H9 (cell line): ENCODE results near the gene GRIP1. TPM values are rescaled to one million over a fixed set of nuclear protein-coding genes. Genes with fewer than 3 reads are reported as not detected.

ENCODE experiments used
- DNase-seq: peaks from one replicate; pipeline ENCODE4 v3.0.0-alpha.2; 2017
- H2AFZ ChIP-seq: one replicate; pipeline ENCODE4 v1.6.1; 2013; ENCODE audit warnings: mild to moderate bottlenecking, low read length, control low read depth, moderate library complexity
- H2AK5ac ChIP-seq: 2 replicates; pipeline ENCODE4 v1.6.1; 2013; ENCODE audit warnings: low read length, control low read depth, mixed read lengths; ENCODE audit not compliant: insufficient read length
- H2BK120ac ChIP-seq: one replicate; pipeline ENCODE4 v1.6.1; 2013; ENCODE audit warnings: low read depth, mild to moderate bottlenecking, low read length, control low read depth, inconsistent platforms; ENCODE audit not compliant: poor library complexity, severe bottlenecking
- H2BK12ac ChIP-seq: 2 replicates; pipeline ENCODE4 v1.6.1; 2013; ENCODE audit warnings: low read length, control low read depth, mixed read lengths, low read depth; ENCODE audit not compliant: insufficient read length
- H2BK15ac ChIP-seq: 2 replicates; pipeline ENCODE4 v1.6.1; 2013; ENCODE audit warnings: low read depth, low read length, control low read depth
- H2BK20ac ChIP-seq: one replicate; pipeline ENCODE4 v1.6.1; 2013; ENCODE audit warnings: low read depth, mild to moderate bottlenecking, low read length, control low read depth, inconsistent platforms; ENCODE audit not compliant: poor library complexity, severe bottlenecking
- H2BK5ac ChIP-seq: 2 replicates; pipeline ENCODE4 v1.6.1; 2013; ENCODE audit warnings: low read length, control low read depth, mixed read lengths; ENCODE audit not compliant: insufficient read length
- H3K14ac ChIP-seq: 2 replicates; pipeline ENCODE4 v1.6.1; 2013; ENCODE audit warnings: low read length, control low read depth; ENCODE audit not compliant: insufficient read depth
- H3K18ac ChIP-seq: 2 replicates; pipeline ENCODE4 v1.6.1; 2013; ENCODE audit warnings: low read depth, mild to moderate bottlenecking, mixed read lengths, low read length, control low read depth; ENCODE audit not compliant: insufficient read length
- H3K23ac ChIP-seq: 2 replicates; pipeline ENCODE4 v1.6.1; 2013; ENCODE audit warnings: low read length, control low read depth, mixed read lengths, low read depth; ENCODE audit not compliant: insufficient read length
- H3K23me2 ChIP-seq: 2 replicates; pipeline ENCODE4 v1.6.1; 2013; ENCODE audit warnings: low read depth, mild to moderate bottlenecking, mixed read lengths, low read length, control low read depth; ENCODE audit not compliant: insufficient read length, poor library complexity, severe bottlenecking
- H3K27ac ChIP-seq: 2 replicates; pipeline ENCODE4 v1.5.1; 2013; ENCODE audit warnings: low read length, control low read depth, mixed read lengths, low read depth; ENCODE audit not compliant: insufficient read length
- H3K27me3 ChIP-seq: 2 replicates; pipeline ENCODE4 v1.6.1; 2013; ENCODE audit warnings: low read length, control low read depth, inconsistent platforms; ENCODE audit not compliant: insufficient read depth
- H3K4ac ChIP-seq: 2 replicates; pipeline ENCODE4 v1.6.1; 2013; ENCODE audit warnings: low read depth, mild to moderate bottlenecking, control low read depth, inconsistent platforms, low read length, moderate library complexity
- H3K4me1 ChIP-seq: 2 replicates; pipeline ENCODE4 v1.6.1; 2013; ENCODE audit warnings: low read length, control low read depth, inconsistent platforms; ENCODE audit not compliant: insufficient read depth
- H3K4me2 ChIP-seq: 2 replicates; pipeline ENCODE4 v1.6.1; 2013; ENCODE audit warnings: low read length, control low read depth, mixed read lengths; ENCODE audit not compliant: insufficient read length, insufficient read depth
- H3K56ac ChIP-seq: 2 replicates; pipeline ENCODE4 v1.6.1; 2013; ENCODE audit warnings: low read depth, mild to moderate bottlenecking, mixed read lengths, low read length, control low read depth; ENCODE audit not compliant: insufficient read length
- H3K79me1 ChIP-seq: 2 replicates; pipeline ENCODE4 v1.6.1; 2013; ENCODE audit warnings: low read depth, mild to moderate bottlenecking, moderate library complexity, low read length, control low read depth, inconsistent platforms; ENCODE audit not compliant: insufficient read depth, poor library complexity, severe bottlenecking
- H3K79me2 ChIP-seq: 2 replicates; pipeline ENCODE4 v1.6.1; 2013; ENCODE audit warnings: low read length, control low read depth, inconsistent platforms; ENCODE audit not compliant: insufficient read depth
- H3K9ac ChIP-seq: 2 replicates; pipeline ENCODE4 v1.6.1; 2013; ENCODE audit warnings: low read length, control low read depth, mixed read lengths; ENCODE audit not compliant: insufficient read length; ENCODE audit errors: extremely low read depth
- H3K9me3 ChIP-seq: one replicate; pipeline ENCODE4 v1.6.1; 2013; ENCODE audit warnings: low read depth, low read length, inconsistent platforms; ENCODE audit not compliant: control insufficient read depth
- H3T11ph ChIP-seq: one replicate; pipeline ENCODE4 v1.6.1; 2013; ENCODE audit warnings: mild to moderate bottlenecking, low read length, control low read depth, inconsistent platforms
- H4K20me1 ChIP-seq: one replicate; pipeline ENCODE4 v1.6.1; 2013; ENCODE audit not compliant: control insufficient read depth, insufficient read length, insufficient read depth
- H4K5ac ChIP-seq: 2 replicates; pipeline ENCODE4 v1.6.1; 2013; ENCODE audit warnings: low read depth, mild to moderate bottlenecking, mixed read lengths, low read length, control low read depth; ENCODE audit not compliant: insufficient read length
- H4K8ac ChIP-seq: replicated peaks from 2 replicates; pipeline ENCODE4 v1.6.1; 2013; ENCODE audit warnings: low read length, control low read depth, mixed read lengths, low read depth; ENCODE audit not compliant: insufficient read length
- H4K91ac ChIP-seq: 2 replicates; pipeline ENCODE4 v1.6.1; 2013; ENCODE audit warnings: low read depth, mild to moderate bottlenecking, moderate library complexity, mixed read lengths, low read length, control low read depth; ENCODE audit not compliant: insufficient read length
- H3K27ac Mint-ChIP-seq, 3 experiments: 2 replicates in 2 of 3; 3 replicates in 1 of 3; pipeline ENCODE4 v1.8.0; 2020 to 2021; ENCODE audit warnings: mixed read lengths in 3 of 3, mild to moderate bottlenecking in 1 of 3, moderate library complexity in 1 of 3
- H3K27me3 Mint-ChIP-seq: 2 replicates; pipeline ENCODE4 v1.8.0; 2021; ENCODE audit warnings: low read depth, mild to moderate bottlenecking, moderate library complexity, mixed read lengths
- H3K36me3 Mint-ChIP-seq, 3 experiments: 2 replicates in 2 of 3; 3 replicates in 1 of 3; pipeline ENCODE4 v1.8.0; 2020 to 2021; ENCODE audit warnings: low read depth in 3 of 3, mixed read lengths in 3 of 3; ENCODE audit not compliant: insufficient read depth in 1 of 3
- H3K4me1 Mint-ChIP-seq, 2 experiments: 2 replicates each; pipeline ENCODE4 v1.8.0; 2020; ENCODE audit warnings: mixed read lengths in 2 of 2
- H3K4me3 Mint-ChIP-seq, 2 experiments: 2 replicates in 1 of 2; 3 replicates in 1 of 2; pipeline ENCODE4 v1.8.0; 2020 to 2021; ENCODE audit warnings: mild to moderate bottlenecking in 2 of 2, mixed read lengths in 2 of 2, moderate library complexity in 1 of 2
- H3K9me3 Mint-ChIP-seq, 2 experiments: 2 replicates in 1 of 2; 3 replicates in 1 of 2; pipeline ENCODE4 v1.8.0; 2020; ENCODE audit warnings: mild to moderate bottlenecking in 2 of 2, mixed read lengths in 2 of 2, moderate library complexity in 1 of 2
- CTCF ChIP-seq: fragments of 200-600 bp; sonication (generic); conservative IDR thresholded peaks from 3 replicates; pipeline ENCODE4 v1.8.0; 2021; ENCODE audit warnings: antibody characterized with exemption, mild to moderate bottlenecking
- WGBS: extraction: QIAGEN DNeasy Blood & Tissue Kit; methylation state at CpG from one replicate; pipeline ENCODE4 v1.1.7; 2013; ENCODE audit warnings: missing lambda C conversion rate, low lambda C conversion rate, mixed read lengths; ENCODE audit not compliant: insufficient read length; ENCODE audit errors: extremely low coverage; 5-methylcytosine and 5-hydroxymethylcytosine counted together
- total RNA-seq: library from RNA; stranded (reverse); gene quantifications from 2 replicates; pipeline ENCODE4 v1.2.1, GENCODE V29; 2021

GRIP1 gene
- total RNA-seq, 1 experiment from 2014 or later = 19.5 TPM

DNA sequence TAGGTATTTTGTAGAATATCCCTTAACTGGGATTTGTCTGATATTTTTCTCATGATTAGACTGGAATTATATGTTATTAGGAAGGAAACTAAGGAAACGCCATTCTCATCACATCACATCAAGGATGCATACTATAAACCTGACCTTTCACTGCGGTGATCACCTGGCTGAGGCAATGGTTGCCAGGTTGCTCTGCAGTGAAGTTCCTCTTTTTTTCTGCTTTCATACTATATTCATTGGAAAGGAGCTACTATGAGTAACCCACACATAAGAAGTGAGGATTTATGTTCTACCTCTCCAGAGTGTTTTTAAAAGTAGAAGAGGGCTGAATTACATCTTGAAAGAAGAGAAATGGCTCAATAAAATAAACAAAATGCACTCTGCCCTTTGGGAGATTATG, 31.0 kb upstream of the GRIP1 start:
- H3K4me1 Mint-ChIP-seq = 0 out of 4 replicates have a peak, but pooled peaks cover 0 to 3% of the 10 kb centered on the region in 2 experiments
- Histone ChIP-seq H4K20me1 (no peaks in the 10 kb centered on the region), H2AK5ac (no peak overlapping the region), H3K18ac (no peak overlapping the region), H3K4me2 (no peak overlapping the region), H3K9ac (no peak overlapping the region), H3K79me2 (no peaks in the 10 kb centered on the region), H4K91ac (no peak overlapping the region), H2BK120ac (no peak overlapping the region), H2BK20ac (no peak overlapping the region), H3K27me3 (no peaks in the 10 kb centered on the region), H3K4me1 (no peaks in the 10 kb centered on the region), H2BK5ac (no peak overlapping the region), H2AFZ (no peak overlapping the region), H3K23me2 (no peaks in the 10 kb centered on the region), H3K27ac (no peak overlapping the region), H3K56ac (no peak overlapping the region), H3K14ac (no peak overlapping the region), H3K23ac (no peak overlapping the region), H4K5ac (no peak overlapping the region), H3K4ac (no peak overlapping the region), H2BK12ac (no peak overlapping the region), H3K79me1 (no peaks in the 10 kb centered on the region), H4K8ac (no peak overlapping the region), H3K9me3 (no peaks in the 10 kb centered on the region), H3T11ph (no peak overlapping the region), H2BK15ac (no peak overlapping the region)
- peaks cover 4 to 12% of the 10 kb centered on the region in 2 experiments; a peak in 4 of 5 replicates for H3K9me3 Mint-ChIP-seq
- no peak for TF ChIP-seq CTCF
- no peak overlapping the region for H3K4me3 Mint-ChIP-seq
- DNase-seq = no peak
- no peaks in the 10 kb centered on the region for H3K27me3 Mint-ChIP-seq
- H3K36me3 Mint-ChIP-seq = peaks cover 0 to 6% (median 0%) of the 10 kb centered on the region in 3 experiments; a peak in 1 of 7 replicates
- H3K27ac Mint-ChIP-seq = no peak overlapping the region
- WGBS = no CpG with 5 or more reads among the region's 2 CpGs
